GM12865 (cell line): ENCODE data around the gene TMEM200B.
"Not testable (repeated sequence)": the region's sequence is repeated elsewhere in the genome, so short reads cannot be mapped to it uniquely, and the experiment has no call there.

Experiments used
- DNase-seq: peaks from one replicate; pipeline ENCODE4 v3.0.0; 2010; ENCODE audit warnings: low read depth
- H3K4me3 ChIP-seq: 2 replicates; pipeline ENCODE4 v1.5.1; 2011; ENCODE audit warnings: mild to moderate bottlenecking, low read depth, low read length, control low read depth
- CTCF ChIP-seq: IDR thresholded peaks from 2 replicates; pipeline ENCODE4 v1.5.1; 2011; ENCODE audit warnings: low read length, control low read depth, low read depth, inconsistent platforms; ENCODE audit not compliant: insufficient read depth; ENCODE audit errors: missing control alignments

Gene TMEM200B

GRCh38 chr1:29114654-29115053 lies 9.0 kb downstream of the TMEM200B start:
- TF ChIP-seq CTCF: no peak
- H3K4me3 ChIP-seq: no peak overlapping the region
- DNase-seq: no peak

- no peak for DNase-seq
- TF ChIP-seq CTCF: no peak
- no peak overlapping the region for H3K4me3 ChIP-seq
These were observed 10.1 kb downstream of the TMEM200B start for GRCh38 chr1:29113413-29114117.

- TF ChIP-seq CTCF: no peak
- no peak overlapping the region for H3K4me3 ChIP-seq
- no peak for DNase-seq
These were observed 10.8 kb downstream of the TMEM200B start for GRCh38 chr1:29112705-29113412.

GRCh38 chr1:29108041-29108440 lies 15.7 kb downstream of the TMEM200B start:
- DNase-seq, H3K4me3 ChIP-seq: not testable (repeated sequence)

GRCh38 chr1:29105822-29106221 lies 17.9 kb downstream of the TMEM200B start:
- TF ChIP-seq CTCF: no peak
- no peak overlapping the region for H3K4me3 ChIP-seq
- no peak for DNase-seq

GRCh38 chr1:29100487-29100886 lies 23.2 kb downstream of the TMEM200B start:
- DNase-seq: no peak
- no peak overlapping the region for H3K4me3 ChIP-seq
- TF ChIP-seq CTCF: no peak

- no peak overlapping the region for H3K4me3 ChIP-seq
- no peak for DNase-seq
- no peak for TF ChIP-seq CTCF
These were observed 24.4 kb downstream of the TMEM200B start for GRCh38 chr1:29099286-29099685.
